HEK293T (cell line): ENCODE measurements around the gene TMED8.

Experiments
- CTCF ChIA-PET: fragments of 350-600 bp; formaldehyde crosslinking; extraction: SDS; loops from one replicate; lab custom pipeline; 2021; ENCODE audit warnings: antibody characterized with exemption, inconsistent platforms; lab: Yijun Ruan, JAX
- POLR2A ChIA-PET: fragments of 350-600 bp; formaldehyde crosslinking; extraction: SDS; loops from one replicate; lab custom pipeline; 2020; ENCODE audit warnings: antibody characterized with exemption, inconsistent platforms; lab: Yijun Ruan, JAX
- DNase-seq: peaks from one replicate; pipeline ENCODE4 v3.0.0; 2012; ENCODE audit warnings: mixed read lengths; ENCODE audit errors: extremely low spot score
- ARNT ChIP-seq: fragments of 450-650 bp; IDR thresholded peaks from 2 replicates; pipeline ENCODE4 v1.6.1; 2017; ENCODE audit warnings: mild to moderate bottlenecking
- BHLHE40 ChIP-seq: fragments of 450-650 bp; IDR thresholded peaks from 2 replicates; pipeline ENCODE4 v1.6.1; 2016; ENCODE audit warnings: mild to moderate bottlenecking, moderate library complexity, borderline replicate concordance
- CTBP1 ChIP-seq: fragments of 450-650 bp; IDR thresholded peaks from 2 replicates; pipeline ENCODE4 v1.6.1; 2016; ENCODE audit warnings: borderline replicate concordance
- ELF4 ChIP-seq: fragments of 450-650 bp; IDR thresholded peaks from 2 replicates; pipeline ENCODE4 v1.6.1; 2017; ENCODE audit warnings: antibody characterized with exemption
- FOXA1 ChIP-seq: fragments of 450-650 bp; IDR thresholded peaks from 2 replicates; pipeline ENCODE4 v1.6.1; 2016; ENCODE audit warnings: mild to moderate bottlenecking
- FOXK2 ChIP-seq: fragments of 450-650 bp; IDR thresholded peaks from 2 replicates; pipeline ENCODE4 v1.6.1; 2016; ENCODE audit warnings: mild to moderate bottlenecking
- FOXM1 ChIP-seq: fragments of 450-650 bp; IDR thresholded peaks from 2 replicates; pipeline ENCODE4 v1.6.1; 2017; ENCODE audit warnings: mild to moderate bottlenecking, borderline replicate concordance
- HDGF ChIP-seq: fragments of 450-650 bp; IDR thresholded peaks from 2 replicates; pipeline ENCODE4 v1.6.1; 2017; ENCODE audit warnings: antibody characterized with exemption, borderline replicate concordance
- L3MBTL2 ChIP-seq: fragments of 450-650 bp; conservative IDR thresholded peaks from 2 replicates; pipeline ENCODE4 v1.6.1; 2016; ENCODE audit warnings: mild to moderate bottlenecking
- LEF1 ChIP-seq: fragments of 450-650 bp; IDR thresholded peaks from 2 replicates; pipeline ENCODE4 v1.6.1; 2017; ENCODE audit warnings: mild to moderate bottlenecking, borderline replicate concordance
- NFRKB ChIP-seq: fragments of 450-650 bp; IDR thresholded peaks from 2 replicates; pipeline ENCODE4 v1.6.1; 2016; ENCODE audit warnings: mild to moderate bottlenecking, moderate library complexity
- SP1 ChIP-seq: fragments of 450-650 bp; IDR thresholded peaks from 2 replicates; pipeline ENCODE4 v1.6.1; 2017
- SUZ12 ChIP-seq: fragments of 450-650 bp; IDR thresholded peaks from 2 replicates; pipeline ENCODE4 v1.6.1; 2016; ENCODE audit warnings: mild to moderate bottlenecking
- TARDBP ChIP-seq: fragments of 450-650 bp; IDR thresholded peaks from 2 replicates; pipeline ENCODE4 v1.6.1; 2016
- ZNF384 ChIP-seq: fragments of 450-650 bp; IDR thresholded peaks from 2 replicates; pipeline ENCODE4 v1.6.1; 2016
- TF ChIP-seq, protein P1 (sequence below): fragments of 450-650 bp; IDR thresholded peaks from 2 replicates; pipeline ENCODE4 v1.6.1; 2016

The TMED8 gene

DNA sequence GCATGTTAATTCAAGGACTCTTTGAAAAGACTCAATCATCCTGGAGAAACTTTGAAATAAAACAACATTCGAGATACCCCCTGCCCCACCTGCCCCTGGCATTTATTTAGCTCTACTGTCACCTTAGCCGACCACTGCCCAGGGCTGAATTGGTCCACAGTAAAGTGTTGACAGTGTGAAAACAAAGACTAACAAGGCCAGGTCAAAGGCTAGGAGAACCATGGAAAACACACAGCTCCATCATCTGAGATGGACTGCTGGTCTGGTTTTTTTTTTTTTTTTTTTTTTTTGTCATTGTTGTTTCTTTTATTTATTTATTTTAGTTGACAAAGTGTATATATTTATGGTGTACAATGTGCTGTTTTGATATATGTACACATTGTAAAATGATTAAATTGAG is 30.4 kb downstream of the TMED8 start:
- POLR2A ChIA-PET, result no interaction called here
- no peak for DNase-seq
- CTCF ChIA-PET, result no interaction called here
- TF ChIP-seq CTBP1, result no peak
- no peak for TF ChIP-seq FOXK2
- TF ChIP-seq, protein P1, sequence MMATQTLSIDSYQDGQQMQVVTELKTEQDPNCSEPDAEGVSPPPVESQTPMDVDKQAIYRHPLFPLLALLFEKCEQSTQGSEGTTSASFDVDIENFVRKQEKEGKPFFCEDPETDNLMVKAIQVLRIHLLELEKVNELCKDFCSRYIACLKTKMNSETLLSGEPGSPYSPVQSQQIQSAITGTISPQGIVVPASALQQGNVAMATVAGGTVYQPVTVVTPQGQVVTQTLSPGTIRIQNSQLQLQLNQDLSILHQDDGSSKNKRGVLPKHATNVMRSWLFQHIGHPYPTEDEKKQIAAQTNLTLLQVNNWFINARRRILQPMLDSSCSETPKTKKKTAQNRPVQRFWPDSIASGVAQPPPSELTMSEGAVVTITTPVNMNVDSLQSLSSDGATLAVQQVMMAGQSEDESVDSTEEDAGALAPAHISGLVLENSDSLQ, result no peak
- no peak for TF ChIP-seq LEF1
- no peak for TF ChIP-seq TARDBP
- no peak for TF ChIP-seq SP1
- TF ChIP-seq FOXM1, result no peak
- TF ChIP-seq NFRKB, result no peak
- TF ChIP-seq ZNF384, result no peak
- no peak for TF ChIP-seq FOXA1
- no peak for TF ChIP-seq L3MBTL2
- TF ChIP-seq HDGF, result no peak
- no peak for TF ChIP-seq SUZ12
- no peak for TF ChIP-seq BHLHE40

DNA sequence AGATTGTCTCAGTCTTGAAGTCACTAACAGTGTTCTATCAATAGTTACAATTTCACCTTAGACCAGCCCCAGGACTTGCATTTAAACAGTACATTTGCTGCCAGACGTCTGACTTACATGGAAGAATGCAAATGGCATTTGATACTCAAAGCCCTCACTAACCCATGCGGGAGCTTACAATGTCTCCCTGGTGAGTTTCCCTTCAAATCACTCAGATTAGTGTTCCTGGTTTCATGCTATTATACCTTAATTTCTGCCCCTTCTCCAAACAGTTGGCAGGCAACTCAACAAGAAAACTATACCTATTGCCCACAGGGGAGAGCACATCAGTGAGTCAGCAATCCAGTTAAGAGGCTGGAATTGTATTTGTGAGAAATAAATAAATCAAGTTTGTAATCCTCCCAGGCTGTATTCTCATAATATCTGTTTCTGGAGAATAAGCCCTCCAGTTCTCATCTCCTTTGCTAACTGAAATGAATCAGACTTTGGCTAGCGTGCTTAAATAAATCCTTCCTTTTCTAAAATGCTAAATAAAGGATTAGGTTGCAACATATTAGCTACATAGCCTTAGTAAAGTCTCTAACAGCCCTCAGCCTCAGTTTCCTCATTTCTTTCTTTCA is 32.4 kb downstream of the TMED8 start:
- TF ChIP-seq ARNT (no peak), NFRKB (no peak), SUZ12 (no peak), FOXM1 (no peak), TARDBP (no peak), L3MBTL2 (no peak), HDGF (no peak), BHLHE40 (no peak)
- no peak for DNase-seq
- ChIA-PET POLR2A (interaction anchor here (1.5 to 1.8 kb wide), 2 partner anchors 24 to 32 kb away, joined by 3 to 6 read pairs; partner anchors contain the start of genes GSTZ1, POMT2, SAMD15 and TMED8), CTCF (no interaction called here)

DNA sequence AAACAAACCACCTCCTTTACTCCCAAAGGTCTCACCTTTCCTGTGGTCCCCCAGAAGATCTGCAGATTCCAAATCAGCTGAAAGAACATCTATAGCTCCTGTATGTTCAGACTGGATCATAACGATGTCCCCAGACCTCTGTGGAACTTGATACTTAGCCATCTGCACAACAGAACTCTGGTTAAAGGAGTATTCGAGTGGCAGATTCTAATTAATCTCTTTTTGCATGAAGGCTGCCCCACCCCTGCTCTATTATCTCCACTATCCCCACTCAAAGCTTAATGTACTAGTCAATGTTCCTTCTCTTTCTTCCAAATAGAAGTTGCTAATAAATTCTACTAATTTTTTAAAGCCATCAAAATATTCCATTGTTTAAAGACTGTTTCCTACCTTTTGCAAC is 33.2 kb downstream of the TMED8 start:
- ChIA-PET CTCF (no interaction called here), POLR2A (interaction anchor here (1.8 kb wide), 1 partner anchor 23 kb away, joined by 6 read pairs; the partner anchor contains the start of genes GSTZ1 and POMT2)
- no peak for DNase-seq
- no peak for TF ChIP-seq HDGF
- no peak for TF ChIP-seq SUZ12
- TF ChIP-seq ELF4, result no peak
- no peak for TF ChIP-seq TARDBP
- no peak for TF ChIP-seq ZNF384
- TF ChIP-seq NFRKB, result no peak
- TF ChIP-seq LEF1, result no peak
- no peak for TF ChIP-seq FOXA1
- no peak for TF ChIP-seq BHLHE40
- no peak for TF ChIP-seq CTBP1
- TF ChIP-seq ARNT, result no peak
- no peak for TF ChIP-seq SP1
- TF ChIP-seq FOXM1, result no peak
- no peak for TF ChIP-seq FOXK2
- no peak for TF ChIP-seq L3MBTL2
- TF ChIP-seq, protein P1, result no peak

DNA sequence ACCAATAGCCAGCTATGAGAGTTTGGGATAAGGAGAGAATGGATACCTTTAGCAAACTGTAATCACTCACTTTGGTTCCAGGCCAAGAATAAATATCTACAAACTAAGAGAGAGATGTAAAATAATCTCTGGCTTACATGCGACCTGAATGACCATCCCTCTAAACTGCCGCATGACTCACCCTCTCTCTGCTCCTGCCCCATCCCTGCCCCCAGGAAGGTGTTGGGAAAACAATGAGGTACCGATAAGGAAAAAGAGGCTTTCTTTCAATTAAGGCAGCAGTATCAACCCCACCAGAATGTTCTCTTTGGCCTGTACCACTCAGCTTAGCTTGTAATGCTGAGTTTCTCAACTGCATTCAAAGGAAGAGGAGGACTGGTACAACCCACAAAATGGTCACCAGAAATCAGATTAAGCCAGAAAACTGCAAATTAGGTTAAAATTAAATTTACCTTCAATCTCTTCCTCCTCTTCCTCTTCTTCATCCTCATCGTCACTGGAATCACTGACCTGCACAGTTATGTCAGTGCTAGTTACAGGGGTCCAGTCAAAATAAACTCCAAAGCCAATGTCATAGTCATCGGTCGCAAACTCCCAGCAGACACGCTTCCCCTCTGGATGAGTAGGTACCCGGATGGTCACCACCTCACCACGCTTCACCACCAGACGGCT is 34.0 kb downstream of the TMED8 start:
- TF ChIP-seq SP1 (no peak), BHLHE40 (no peak), CTBP1 (no peak), FOXK2 (no peak), FOXM1 (no peak), HDGF (no peak), NFRKB (no peak), ZNF384 (no peak), ELF4 (no peak), SUZ12 (no peak)
- TF ChIP-seq, protein P1, result no peak
- no peak for DNase-seq
- ChIA-PET POLR2A (interaction anchor here (0.7 to 1.8 kb wide), 3 partner anchors 22 to 130 kb away, joined by 3 to 6 read pairs (median 3); partner anchors contain the start of genes GSTZ1 and POMT2), CTCF (no interaction called here)

DNA sequence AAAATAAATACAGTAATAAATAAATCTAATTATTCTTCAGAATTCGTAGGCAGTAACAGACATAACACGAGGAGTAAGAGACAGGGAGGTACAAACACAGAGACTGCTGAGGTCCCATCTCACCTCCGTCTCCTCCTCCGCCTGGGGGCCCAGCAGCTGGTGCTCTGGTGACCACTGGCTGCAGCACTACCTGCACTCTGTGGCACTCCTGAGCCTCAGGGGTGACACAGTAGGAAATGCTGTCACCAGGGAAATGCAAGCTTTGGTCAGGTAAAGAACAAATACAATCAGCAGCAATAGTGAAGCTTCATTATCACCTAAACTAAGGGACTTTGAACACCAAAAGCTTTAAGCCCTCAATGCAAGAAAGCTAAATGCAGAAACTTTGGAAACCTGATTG is 36.5 kb downstream of the TMED8 start:
- ChIA-PET POLR2A (no interaction called here), CTCF (no interaction called here)
- no peak for DNase-seq
- TF ChIP-seq ZNF384, result no peak
- TF ChIP-seq FOXA1, result no peak
- no peak for TF ChIP-seq NFRKB
- TF ChIP-seq ELF4, result no peak
- TF ChIP-seq HDGF, result no peak
- TF ChIP-seq FOXK2, result no peak
- TF ChIP-seq CTBP1, result no peak
- no peak for TF ChIP-seq L3MBTL2
- no peak for TF ChIP-seq FOXM1
- no peak for TF ChIP-seq ARNT
- TF ChIP-seq LEF1, result no peak
- TF ChIP-seq, protein P1, result no peak
- TF ChIP-seq BHLHE40, result no peak
- TF ChIP-seq TARDBP, result no peak
